ENCODE data around the gene MAD1L1. TPM values are rescaled to one million over a fixed set of nuclear protein-coding genes. Genes with fewer than 3 reads are reported as not detected.

Gene MAD1L1
- total RNA-seq, 4 donors from 2014 or later, result 8.0 to 52.7 (median 26.7) TPM

DNA sequence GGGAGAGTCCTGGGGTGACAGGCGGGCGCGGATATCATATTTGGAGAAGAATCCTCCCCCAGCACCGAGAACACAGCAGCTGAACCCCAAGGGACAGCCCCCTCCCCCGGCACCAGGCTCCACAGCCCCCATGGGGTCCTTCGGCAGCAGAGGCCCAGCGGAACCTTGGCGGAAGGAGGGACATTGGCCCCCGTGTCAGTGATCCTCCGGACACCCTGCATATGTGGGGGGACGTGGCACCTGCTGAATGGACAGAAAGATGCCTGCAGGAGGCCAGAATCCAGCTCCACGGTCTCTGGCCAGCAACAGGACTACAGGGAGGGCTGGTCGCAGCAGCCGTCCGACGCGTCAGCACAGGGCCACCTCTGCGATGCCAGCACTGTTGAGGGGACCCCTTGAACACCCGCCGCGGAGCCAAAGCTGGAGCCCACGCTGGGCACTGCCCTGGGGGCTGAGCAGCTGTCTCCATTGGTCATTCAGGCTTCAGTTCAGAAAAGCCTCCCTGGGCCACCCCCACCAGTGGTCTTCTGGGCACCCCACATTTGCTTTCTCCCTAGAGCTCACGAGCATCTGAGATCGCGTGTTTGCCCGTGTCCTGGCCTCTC, 322.6 kb downstream of the MAD1L1 start:
- intact Hi-C loops (cut with DNase I; ENCODE audit: low total_unique reads), result no loop called here

DNA sequence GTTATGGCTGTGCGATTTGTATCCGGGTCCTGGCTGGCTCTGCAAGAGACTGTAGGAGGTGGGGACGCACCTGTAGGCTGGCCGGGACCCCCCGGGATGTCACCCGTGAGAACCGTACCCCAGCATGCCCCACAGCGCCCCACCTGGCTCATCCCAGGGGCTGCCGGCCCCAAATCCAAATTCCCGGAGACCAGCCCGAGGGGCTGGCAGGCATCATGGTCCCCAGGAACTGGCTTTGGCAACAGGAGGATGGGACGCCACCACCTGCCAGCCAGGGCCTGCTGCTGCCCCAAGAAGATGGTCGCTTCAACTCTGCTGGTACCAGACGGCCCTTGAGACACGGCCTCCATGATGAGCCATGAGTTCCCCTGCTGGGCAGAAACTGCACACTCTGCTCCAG, 323.3 kb downstream of the MAD1L1 start:
- Histone ChIP-seq H3K9me3 (no peaks in the 10 kb centered on the region), H3K36me3 (no peaks in the 10 kb centered on the region), H3K4me1 (peaks cover 0 to 9% (median 6%) of the 10 kb centered on the region in 4 donors), H3K4me3 (no peak overlapping the region), H3K27me3 (no peaks in the 10 kb centered on the region), H3K27ac (no peak overlapping the region)
- DNase-seq, result no peak
- in situ Hi-C loops (cut with MboI; ENCODE audit: low pct_ligation_motif_present in 1 of 4, low pct_unique_long_range_greater_than_20kb in 1 of 4, low sequenced_read_pairs in 3 of 4) (no loop called here), intact Hi-C loops (cut with DNase I; ENCODE audit: low total_unique reads) (no loop called here)
- TF ChIP-seq EP300 (IDR thresholded peaks at IDR 0.05; ENCODE audit: low read depth), result no peak
- TF ChIP-seq POLR2A (IDR thresholded peaks at IDR 0.05), result no peak
- TF ChIP-seq POLR2AphosphoS5 (IDR thresholded peaks at IDR 0.05), result no peak
- TF ChIP-seq, protein P1, sequence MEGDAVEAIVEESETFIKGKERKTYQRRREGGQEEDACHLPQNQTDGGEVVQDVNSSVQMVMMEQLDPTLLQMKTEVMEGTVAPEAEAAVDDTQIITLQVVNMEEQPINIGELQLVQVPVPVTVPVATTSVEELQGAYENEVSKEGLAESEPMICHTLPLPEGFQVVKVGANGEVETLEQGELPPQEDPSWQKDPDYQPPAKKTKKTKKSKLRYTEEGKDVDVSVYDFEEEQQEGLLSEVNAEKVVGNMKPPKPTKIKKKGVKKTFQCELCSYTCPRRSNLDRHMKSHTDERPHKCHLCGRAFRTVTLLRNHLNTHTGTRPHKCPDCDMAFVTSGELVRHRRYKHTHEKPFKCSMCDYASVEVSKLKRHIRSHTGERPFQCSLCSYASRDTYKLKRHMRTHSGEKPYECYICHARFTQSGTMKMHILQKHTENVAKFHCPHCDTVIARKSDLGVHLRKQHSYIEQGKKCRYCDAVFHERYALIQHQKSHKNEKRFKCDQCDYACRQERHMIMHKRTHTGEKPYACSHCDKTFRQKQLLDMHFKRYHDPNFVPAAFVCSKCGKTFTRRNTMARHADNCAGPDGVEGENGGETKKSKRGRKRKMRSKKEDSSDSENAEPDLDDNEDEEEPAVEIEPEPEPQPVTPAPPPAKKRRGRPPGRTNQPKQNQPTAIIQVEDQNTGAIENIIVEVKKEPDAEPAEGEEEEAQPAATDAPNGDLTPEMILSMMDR (IDR thresholded peaks at IDR 0.05), result no peak
- 92 to 100% methylated on average over 2 to 12 of the region's 15 CpGs for WGBS, 2 donors (ENCODE audit: low coverage in 1 of 2)

More for the DNA sequence above, 322.6 kb downstream of the MAD1L1 start:
- Histone ChIP-seq H3K4me1 (peaks cover 0 to 9% (median 6%) of the 10 kb centered on the region in 4 donors), H3K27ac (no peak overlapping the region), H3K27me3 (no peaks in the 10 kb centered on the region), H3K36me3 (no peaks in the 10 kb centered on the region), H3K9me3 (no peaks in the 10 kb centered on the region), H3K4me3 (no peak overlapping the region)
- no peak for DNase-seq
- WGBS, 2 donors (ENCODE audit: low coverage in 1 of 2), result 94% methylated on average over 26 of the region's 26 CpGs; no CpG with 5 or more reads in 1 of the 2 donors
- in situ Hi-C loops (cut with MboI; ENCODE audit: low pct_ligation_motif_present in 1 of 4, low pct_unique_long_range_greater_than_20kb in 1 of 4, low sequenced_read_pairs in 3 of 4), result no loop called here
- TF ChIP-seq POLR2AphosphoS5 (IDR thresholded peaks at IDR 0.05) (no peak), EP300 (IDR thresholded peaks at IDR 0.05; ENCODE audit: low read depth) (no peak), POLR2A (IDR thresholded peaks at IDR 0.05) (no peak)
- TF ChIP-seq, protein P1 (IDR thresholded peaks at IDR 0.05), result no peak

DNA sequence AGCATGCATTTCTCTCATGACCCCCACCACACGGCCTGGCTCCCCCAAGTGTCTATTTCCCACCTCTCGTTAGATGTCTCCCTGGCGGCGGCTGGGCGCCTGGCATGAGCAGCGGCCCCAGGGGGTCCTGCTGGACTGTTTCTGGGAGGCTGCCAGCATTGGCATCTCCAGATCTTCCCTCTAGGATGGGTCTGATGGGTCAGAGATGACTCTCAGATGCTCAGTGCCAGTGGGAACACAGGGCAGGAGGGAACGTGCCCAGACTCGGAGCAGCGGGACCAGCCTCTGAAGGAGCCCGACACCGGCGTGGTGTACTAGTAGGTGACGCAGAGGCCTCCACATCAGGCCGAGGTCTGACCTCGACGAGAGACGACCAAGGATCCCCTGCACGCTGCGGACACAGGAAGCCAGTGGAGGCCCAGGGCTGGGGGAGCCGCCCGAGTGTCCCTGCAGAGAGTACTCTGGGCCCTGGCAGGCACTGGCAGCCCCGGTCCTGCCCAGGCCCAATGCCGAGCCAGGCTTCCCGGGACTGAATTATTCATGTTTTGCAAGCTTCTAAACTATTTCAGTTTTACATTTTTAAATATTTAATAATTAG, 323.8 kb downstream of the MAD1L1 start:
- DNase-seq, result no peak

DNA sequence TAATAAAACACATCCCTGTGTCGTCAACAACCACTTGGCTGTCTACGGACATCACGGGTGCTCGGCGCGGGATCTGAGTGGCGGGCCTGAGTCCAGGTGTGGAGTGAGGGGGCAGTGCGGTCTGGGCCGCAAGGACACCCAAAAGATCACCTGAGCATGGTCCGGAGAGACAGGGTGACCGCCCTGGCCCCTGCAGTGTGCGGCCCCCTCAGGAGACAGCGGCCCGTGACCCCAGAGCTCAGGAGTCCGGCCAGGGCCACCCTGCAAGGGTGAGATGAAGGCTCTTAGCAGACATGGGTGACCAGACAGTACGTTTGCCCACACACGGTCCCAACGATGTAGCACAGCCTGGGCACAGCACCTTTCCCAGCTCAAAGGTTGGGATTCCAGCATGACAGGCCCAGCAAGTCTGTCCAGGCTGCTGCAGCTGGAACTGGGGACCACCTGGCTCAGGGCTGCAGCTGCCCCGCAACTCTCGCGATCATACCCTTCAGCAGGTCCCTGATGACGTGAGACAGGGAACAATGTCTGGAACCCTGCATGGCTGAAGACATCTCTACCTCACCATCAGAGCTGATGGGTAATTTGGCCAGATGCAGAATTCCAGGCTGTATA, 324.9 kb downstream of the MAD1L1 start:
- no peaks in the 10 kb centered on the region for H3K27me3 ChIP-seq
- no peak for DNase-seq
- no peaks in the 10 kb centered on the region for H3K9me3 ChIP-seq
- no peak overlapping the region for H3K27ac ChIP-seq
- H3K4me1 ChIP-seq, result peaks cover 0 to 3% (median under 1%) of the 10 kb centered on the region in 4 donors
- TF ChIP-seq, protein P1 (IDR thresholded peaks at IDR 0.05), result no peak
- TF ChIP-seq EP300 (IDR thresholded peaks at IDR 0.05; ENCODE audit: low read depth) (no peak), POLR2A (IDR thresholded peaks at IDR 0.05) (no peak), POLR2AphosphoS5 (IDR thresholded peaks at IDR 0.05) (no peak)
- 95% methylated on average over 22 of the region's 22 CpGs; no CpG with 5 or more reads in 1 of the 2 donors for WGBS, 2 donors (ENCODE audit: low coverage in 1 of 2)
- in situ Hi-C loops (cut with MboI; ENCODE audit: low pct_ligation_motif_present in 1 of 4, low pct_unique_long_range_greater_than_20kb in 1 of 4, low sequenced_read_pairs in 3 of 4), result no loop called here
- intact Hi-C loops (cut with DNase I; ENCODE audit: low total_unique reads), result no loop called here
- no peaks in the 10 kb centered on the region for H3K36me3 ChIP-seq
- no peak overlapping the region for H3K4me3 ChIP-seq

More for the DNA sequence above, 323.8 kb downstream of the MAD1L1 start:
- intact Hi-C loops (cut with DNase I; ENCODE audit: low total_unique reads) (no loop called here), in situ Hi-C loops (cut with MboI; ENCODE audit: low pct_ligation_motif_present in 1 of 4, low pct_unique_long_range_greater_than_20kb in 1 of 4, low sequenced_read_pairs in 3 of 4) (no loop called here)
- no peaks in the 10 kb centered on the region for H3K36me3 ChIP-seq
- H3K27me3 ChIP-seq, result no peaks in the 10 kb centered on the region
- H3K4me3 ChIP-seq, result no peak overlapping the region
- no peak overlapping the region for H3K27ac ChIP-seq
- WGBS, 2 donors (ENCODE audit: low coverage in 1 of 2), result 91 to 93% methylated on average over 4 to 24 of the region's 24 CpGs
- peaks cover 0 to 9% (median 6%) of the 10 kb centered on the region in 4 donors for H3K4me1 ChIP-seq
- H3K9me3 ChIP-seq, result no peaks in the 10 kb centered on the region
- no peak for TF ChIP-seq POLR2A (IDR thresholded peaks at IDR 0.05)
- TF ChIP-seq EP300 (IDR thresholded peaks at IDR 0.05; ENCODE audit: low read depth), result no peak
- TF ChIP-seq, protein P1 (IDR thresholded peaks at IDR 0.05), result no peak
- TF ChIP-seq POLR2AphosphoS5 (IDR thresholded peaks at IDR 0.05), result no peak
